Renal pelvis (tissue), 12 donors: ENCODE measurements around the gene KRT4. TPM values are rescaled to one million over a fixed set of nuclear protein-coding genes. Genes with fewer than 3 reads are reported as not detected.
"Not testable (repeated sequence)": the region's sequence is repeated elsewhere in the genome, so short reads cannot be mapped to it uniquely, and the experiment has no call there.

Experiments used
- DNase-seq: peaks from one replicate; pipeline ENCODE4 v3.0.0-alpha.2; 2013
- long read RNA-seq, 16 experiments: transcript quantifications; one replicate each; lab custom pipeline, GENCODE V29; 2026
- polyA plus RNA-seq, 3 donors: library from polyadenylated mRNA; unstranded; fragments of 120-200 nt; gene quantifications; one replicate each; pipeline ENCODE4 v1.2.1, GENCODE V29; 2013; ENCODE audit not compliant: insufficient read length in 3 of 3

Gene KRT4
- polyA plus RNA-seq: under 1 TPM; 0.40 to 0.65 (median 0.51) TPM
- long read RNA-seq, donor 1: 0 reads
- long read RNA-seq, donor 2: 0 reads
- long read RNA-seq, donor 3: 0 reads
- long read RNA-seq, donor 4: 0 reads
- long read RNA-seq, donor 5: 0 reads
- long read RNA-seq, donor 6: 0 reads
- long read RNA-seq, donor 7, partial matches to known transcripts: 0 of 1 reads
- long read RNA-seq, donor 7, other reads (novel, unspliced or antisense): 0 of 1 reads
- long read RNA-seq, donor 8: 0 reads
- long read RNA-seq, donor 9: 0 reads
- long read RNA-seq, donor 10: 0 reads
- long read RNA-seq, donor 11: 0 reads
- long read RNA-seq, donor 12: 0 reads
- long read RNA-seq, donor 13: 0 reads
- long read RNA-seq, donor 14: 0 reads
- long read RNA-seq, donor 15: 0 reads
- long read RNA-seq, donor 16: 0 reads

- no peak for DNase-seq
These were observed at the start of gene KRT4 for GRCh38 chr12:52813885-52814709. TSS of gene KRT4 (minus strand) at chr12:52814116. CDS start at chr12:52814058, 58 bp downstream.

DNA sequence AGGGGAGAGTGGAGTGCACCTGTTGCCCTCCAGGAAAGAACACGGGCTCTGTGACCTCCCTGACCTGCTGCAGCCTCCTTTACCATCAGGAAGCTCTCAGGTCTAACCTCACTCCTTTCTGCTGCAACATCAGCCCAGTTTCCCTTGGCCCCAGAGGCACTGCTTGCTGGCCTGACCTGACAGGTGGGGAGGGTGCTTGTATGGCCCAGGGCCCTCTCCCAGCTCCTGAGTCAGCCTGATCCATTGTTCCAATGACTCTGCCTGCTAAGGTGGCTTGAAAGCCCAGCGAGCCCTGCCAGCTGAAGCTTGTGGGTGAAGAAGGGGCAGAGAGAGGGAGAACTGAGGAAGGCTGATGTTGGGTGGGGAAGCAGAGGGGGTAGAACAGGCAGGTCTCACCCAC is 48.1 kb upstream of the KRT4 start:
- no peak for DNase-seq

- DNase-seq: no peak
These were observed 47.6 kb upstream of the KRT4 start for GRCh38 chr12:52861511-52861910.

DNA sequence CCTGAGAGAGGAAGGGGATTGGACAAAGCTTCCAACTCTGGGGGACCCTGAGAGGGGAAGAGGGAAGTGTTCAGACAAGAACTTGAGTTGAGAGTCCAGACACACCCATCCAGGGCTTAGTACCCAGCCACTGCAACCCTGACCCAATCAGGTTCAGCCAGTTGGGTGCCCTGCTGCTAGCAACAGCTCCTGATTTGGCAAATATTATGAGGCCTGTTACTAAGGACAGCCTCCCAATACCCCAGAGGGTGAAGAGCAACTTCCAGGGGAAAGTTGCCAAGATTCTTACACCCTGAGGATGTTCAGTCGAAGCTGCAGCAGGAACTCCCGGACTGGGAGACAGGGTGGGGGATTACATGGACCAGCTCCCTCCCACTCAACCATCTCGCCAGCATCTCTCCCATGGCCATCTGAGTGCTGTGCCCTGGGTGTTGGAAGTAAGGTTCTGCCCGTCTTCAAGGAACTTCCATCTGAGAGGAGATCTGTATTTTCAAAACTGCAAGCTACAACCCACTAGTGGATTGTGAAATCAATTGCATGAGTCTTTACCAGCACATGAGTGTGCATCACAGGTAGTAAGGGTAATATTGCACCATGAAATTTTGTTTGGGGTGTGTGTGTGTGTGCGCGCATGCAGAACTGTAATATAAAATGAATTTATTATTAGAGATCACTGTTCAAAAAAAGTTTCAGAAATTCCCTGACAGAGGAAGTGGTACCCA is 46.3 kb upstream of the KRT4 start:
- DNase-seq: no peak

DNA sequence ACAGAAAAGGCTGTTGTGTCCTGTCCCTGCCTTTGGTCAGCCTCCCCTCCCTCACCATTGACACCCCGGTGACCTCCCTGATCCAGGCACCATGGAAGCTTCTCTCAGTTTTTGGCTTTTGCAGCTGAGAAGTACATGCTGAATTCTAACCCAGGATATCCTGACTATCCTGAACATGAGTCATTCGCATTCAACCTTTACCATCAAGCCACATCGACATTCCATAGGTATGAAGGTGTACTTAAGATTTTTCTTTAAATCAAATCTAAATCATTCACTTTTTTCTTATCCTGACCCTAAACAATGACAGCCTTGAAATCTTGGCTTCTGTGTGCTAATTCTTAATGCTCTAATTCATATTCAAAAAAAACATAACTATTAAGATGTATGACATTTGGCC is 43.6 kb upstream of the KRT4 start:
- no peak for DNase-seq

GRCh38 chr12:52856787-52857186 is 42.9 kb upstream of the KRT4 start:
- no peak for DNase-seq

- DNase-seq: not testable (repeated sequence)
These were observed 42.2 kb upstream of the KRT4 start for GRCh38 chr12:52856077-52856476.

- DNase-seq: no peak
These were observed 37.9 kb upstream of the KRT4 start for GRCh38 chr12:52851787-52852186.

DNA sequence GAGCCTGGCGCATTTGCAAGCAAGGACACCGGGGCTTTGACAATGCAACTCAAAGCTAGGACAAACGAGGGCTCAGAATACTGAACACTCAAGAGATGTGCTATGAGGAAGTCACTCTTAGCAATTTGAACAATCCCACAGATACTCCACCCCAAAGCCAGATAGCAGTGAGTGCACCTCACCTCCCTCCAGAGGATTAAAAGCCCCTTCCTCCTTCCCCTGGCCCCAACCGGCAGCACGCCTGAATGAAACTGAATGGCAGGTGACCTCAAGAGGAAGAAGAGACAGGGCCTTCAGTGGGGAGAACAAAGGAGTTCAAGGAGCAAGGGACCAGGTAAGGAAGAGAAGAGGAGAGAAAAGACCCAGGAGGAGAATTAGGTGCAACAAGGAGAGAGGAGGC is 36.8 kb upstream of the KRT4 start:
- no peak for DNase-seq

- no peak for DNase-seq
These were observed 35.6 kb upstream of the KRT4 start for GRCh38 chr12:52849511-52849910.

DNA sequence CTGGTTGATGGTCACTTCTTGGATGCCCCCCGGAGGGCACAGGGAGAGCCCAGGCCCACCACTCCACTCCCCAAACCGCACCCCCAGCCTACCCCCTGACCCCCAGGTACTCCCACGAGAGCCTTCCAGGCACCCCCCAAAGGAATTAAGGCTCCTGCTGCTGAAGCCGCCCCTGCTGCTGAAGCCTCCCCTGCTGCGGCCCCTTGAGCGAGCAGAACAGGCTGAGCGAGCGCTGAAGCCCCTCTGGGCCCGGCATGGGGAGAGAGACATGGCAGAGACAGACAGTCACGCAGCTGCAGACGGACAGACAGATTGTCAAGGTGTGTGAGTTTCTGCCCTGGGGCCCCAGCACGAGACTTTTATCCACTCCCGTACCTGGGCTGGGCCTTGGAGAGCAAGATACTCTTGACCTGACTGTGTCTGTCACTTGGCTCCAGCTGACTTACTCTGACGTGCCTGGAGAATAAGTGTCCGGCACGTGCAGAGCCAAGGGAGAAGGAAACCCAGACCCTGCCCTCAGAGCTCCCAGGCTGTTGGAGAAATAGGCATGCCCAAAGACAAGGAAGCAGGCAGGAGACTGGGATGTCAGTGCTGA is 34.8 kb upstream of the KRT4 start, which contains the start of gene KRT78:
TSS of gene KRT78 (minus strand) at position 334 of the 595 bp plus-strand sequence. CDS start at position 270, 64 bp downstream.
- no peak for DNase-seq

GRCh38 chr12:52847335-52848102 is 33.6 kb upstream of the KRT4 start:
- DNase-seq: no peak

DNA sequence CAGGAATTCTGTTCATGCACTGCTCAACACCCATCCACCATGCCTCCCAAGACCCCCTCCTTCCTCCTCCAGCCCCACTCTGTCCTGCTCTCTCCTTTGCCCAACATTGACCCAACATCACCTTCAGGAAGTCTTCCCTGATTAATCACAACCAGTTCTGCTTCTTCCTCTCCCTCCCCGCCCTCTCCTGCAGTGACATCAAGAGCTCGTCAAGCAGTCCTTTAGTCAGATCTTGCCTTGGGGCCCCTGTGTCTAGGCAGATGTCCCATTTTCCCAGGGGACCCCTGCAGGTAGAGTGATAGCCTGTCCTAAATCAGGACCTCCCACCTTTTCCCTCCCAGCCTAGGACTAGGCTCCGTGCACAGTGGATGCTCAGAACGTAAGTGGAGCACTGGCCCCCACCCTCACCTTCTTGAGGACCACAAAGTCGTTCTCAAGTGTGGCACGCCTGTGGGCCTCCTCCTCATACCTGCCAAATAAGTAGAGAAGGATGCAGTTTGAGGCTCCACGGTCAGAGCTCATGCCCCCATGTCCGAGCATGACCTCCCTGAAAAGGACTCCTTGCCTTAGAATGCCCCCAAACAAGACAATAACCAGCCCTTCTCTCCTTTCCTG is 32.5 kb upstream of the KRT4 start:
- DNase-seq: no peak

- no peak for DNase-seq
These were observed 32.0 kb upstream of the KRT4 start for GRCh38 chr12:52845946-52846345.

- no peak for DNase-seq
These were observed 30.5 kb upstream of the KRT4 start for GRCh38 chr12:52844386-52844785.

DNA sequence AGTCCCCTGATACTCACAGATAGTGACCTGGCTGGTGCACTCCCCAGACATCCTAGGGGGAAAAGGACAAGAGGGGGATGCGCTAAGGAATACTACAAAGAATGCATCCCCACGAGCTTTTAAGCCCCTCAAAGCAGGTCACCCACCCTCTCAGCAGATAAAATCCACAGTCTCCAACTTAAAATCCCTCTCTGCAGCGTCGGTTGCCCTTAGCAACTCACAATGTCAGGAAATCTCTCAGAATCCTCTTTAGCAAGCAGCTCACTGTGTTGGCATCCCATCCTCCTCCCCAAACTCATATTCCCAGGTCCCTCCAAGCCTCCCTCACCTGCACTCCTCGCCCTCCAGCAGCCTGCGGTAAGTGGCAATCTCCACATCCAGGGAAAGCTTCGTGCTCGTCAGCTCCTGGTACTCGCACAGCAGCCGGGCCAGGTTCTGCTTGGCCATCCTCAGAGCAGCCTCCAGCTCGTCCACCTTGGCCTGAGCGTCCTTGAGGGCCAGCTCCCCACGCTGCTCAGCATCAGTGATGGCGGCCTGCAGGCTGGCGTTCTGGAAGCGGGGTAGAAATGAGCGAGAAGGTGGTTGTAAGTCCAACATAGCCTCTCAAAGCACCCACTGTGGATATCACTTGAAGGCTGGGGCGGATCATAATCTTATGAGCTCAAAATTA is 25.7 kb upstream of the KRT4 start:
- DNase-seq: no peak

- no peak for DNase-seq
These were observed 24.9 kb upstream of the KRT4 start for GRCh38 chr12:52838609-52839435.

DNA sequence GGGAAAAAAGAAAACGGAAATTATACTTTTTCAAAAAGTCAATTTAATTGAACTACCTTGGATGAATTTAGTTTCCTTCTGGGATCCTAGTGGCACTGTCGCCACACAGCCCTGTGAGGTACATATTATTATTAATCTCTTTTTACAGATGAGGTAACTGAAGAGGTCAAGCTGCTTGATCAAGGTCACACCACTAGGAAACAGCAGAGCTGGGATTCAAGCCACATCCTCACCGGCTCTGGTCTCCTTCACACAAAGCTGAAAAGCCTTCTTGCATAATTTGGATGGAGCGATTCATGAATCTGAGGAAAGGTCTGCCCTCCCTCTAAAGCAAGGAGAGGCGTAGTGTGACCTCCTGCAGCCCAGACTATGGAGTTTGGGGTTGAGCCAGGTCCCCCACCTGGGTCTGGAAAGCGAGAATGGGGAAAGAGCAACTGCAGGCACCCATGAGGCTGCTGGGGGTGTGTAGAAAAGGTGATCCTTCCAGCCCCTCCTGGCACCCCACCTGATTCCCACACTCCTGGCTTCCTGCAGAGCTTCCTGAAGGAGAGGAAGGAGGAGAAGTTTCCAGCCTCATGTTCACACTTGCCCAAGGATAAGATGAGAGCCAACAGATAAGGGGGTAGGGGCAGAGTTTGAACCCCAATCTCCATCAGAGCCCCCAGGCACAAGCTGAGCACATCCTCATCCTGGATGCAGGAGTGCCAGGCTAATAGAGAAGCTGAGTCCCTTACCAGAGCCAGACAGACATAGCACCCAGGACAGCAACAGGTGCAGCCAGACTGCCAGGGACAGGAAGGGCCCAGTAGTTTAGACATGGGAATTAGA is 24.1 kb upstream of the KRT4 start:
- no peak for DNase-seq
